Measurements from ENCODE around the gene KIF21A.
"Not testable (repeated sequence)": the region's sequence is repeated elsewhere in the genome, so short reads cannot be mapped to it uniquely, and the experiment has no call there.

The KIF21A gene, protein sequence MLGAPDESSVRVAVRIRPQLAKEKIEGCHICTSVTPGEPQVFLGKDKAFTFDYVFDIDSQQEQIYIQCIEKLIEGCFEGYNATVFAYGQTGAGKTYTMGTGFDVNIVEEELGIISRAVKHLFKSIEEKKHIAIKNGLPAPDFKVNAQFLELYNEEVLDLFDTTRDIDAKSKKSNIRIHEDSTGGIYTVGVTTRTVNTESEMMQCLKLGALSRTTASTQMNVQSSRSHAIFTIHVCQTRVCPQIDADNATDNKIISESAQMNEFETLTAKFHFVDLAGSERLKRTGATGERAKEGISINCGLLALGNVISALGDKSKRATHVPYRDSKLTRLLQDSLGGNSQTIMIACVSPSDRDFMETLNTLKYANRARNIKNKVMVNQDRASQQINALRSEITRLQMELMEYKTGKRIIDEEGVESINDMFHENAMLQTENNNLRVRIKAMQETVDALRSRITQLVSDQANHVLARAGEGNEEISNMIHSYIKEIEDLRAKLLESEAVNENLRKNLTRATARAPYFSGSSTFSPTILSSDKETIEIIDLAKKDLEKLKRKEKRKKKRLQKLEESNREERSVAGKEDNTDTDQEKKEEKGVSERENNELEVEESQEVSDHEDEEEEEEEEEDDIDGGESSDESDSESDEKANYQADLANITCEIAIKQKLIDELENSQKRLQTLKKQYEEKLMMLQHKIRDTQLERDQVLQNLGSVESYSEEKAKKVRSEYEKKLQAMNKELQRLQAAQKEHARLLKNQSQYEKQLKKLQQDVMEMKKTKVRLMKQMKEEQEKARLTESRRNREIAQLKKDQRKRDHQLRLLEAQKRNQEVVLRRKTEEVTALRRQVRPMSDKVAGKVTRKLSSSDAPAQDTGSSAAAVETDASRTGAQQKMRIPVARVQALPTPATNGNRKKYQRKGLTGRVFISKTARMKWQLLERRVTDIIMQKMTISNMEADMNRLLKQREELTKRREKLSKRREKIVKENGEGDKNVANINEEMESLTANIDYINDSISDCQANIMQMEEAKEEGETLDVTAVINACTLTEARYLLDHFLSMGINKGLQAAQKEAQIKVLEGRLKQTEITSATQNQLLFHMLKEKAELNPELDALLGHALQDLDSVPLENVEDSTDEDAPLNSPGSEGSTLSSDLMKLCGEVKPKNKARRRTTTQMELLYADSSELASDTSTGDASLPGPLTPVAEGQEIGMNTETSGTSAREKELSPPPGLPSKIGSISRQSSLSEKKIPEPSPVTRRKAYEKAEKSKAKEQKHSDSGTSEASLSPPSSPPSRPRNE (N-terminal part only)

DNA sequence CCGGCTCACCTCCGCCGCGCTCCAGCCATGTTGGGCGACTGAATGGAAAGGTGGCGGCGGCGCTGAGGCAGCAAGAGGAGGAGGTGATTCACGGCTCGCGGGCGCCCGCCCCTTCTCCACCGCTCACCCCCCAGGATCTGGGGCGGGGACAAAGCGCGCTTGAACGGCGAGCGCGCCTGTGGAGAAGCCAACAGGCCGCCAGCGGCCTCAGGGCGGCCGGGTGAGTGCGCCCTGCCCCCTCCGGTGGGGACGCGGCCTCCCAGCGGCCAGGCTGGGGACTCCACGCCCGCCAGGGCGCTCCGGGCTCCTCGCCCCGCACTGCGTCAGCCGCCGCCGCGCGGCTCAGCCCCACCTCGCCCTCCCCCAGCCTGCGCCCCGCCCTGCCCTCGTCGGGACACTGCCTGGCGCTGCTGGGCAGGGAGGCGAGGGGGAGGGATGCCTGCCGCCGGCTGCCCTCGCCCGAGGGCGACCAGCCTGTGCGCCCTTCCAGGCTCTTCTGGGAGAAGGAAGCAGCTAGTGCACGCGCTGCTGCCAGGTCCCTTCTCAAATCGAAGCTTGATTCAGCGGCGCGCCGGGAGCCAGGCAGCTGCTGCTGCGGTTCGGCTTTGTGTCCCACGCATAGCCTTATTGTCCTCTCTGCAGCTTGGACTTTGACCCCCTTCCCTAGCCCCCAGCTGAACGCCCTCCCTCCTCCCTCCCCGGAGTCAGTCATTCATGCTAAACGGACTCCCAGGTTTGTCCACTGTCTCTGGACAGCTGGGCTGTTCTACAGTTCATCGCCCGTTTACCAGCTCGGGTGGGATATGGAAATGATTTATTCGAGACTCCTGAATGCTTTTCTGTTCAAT is at the start of gene KIF21A:
TSS of gene KIF21A (minus strand) at position 40 of the 848 bp plus-strand sequence. CDS start 150 bp downstream, outside the sequence.
- DNase-seq: peak; percentile 93

GRCh38 chr12:39490500-39491282 is 47.8 kb upstream of the KIF21A start:
- DNase-seq: no peak

DNA sequence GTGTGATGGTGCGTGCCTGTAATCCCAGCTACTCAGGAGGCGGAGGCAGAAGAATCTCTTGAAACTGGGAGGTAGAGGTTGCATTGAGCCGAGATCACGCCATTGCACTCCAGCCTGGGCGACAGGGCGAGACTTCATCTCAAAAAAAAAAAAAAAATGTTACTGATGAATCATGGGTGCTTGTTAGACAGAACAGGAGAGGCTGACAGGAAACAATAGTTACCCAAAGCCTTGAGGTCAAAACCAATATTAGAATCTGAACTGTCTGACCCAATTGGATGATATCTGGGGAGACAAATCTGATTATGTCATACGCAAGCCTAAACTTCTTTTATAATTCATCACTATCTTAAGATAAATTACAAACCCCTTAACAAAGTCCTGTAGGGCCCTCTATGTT is 40.7 kb upstream of the KIF21A start:
- no peak for DNase-seq

DNA sequence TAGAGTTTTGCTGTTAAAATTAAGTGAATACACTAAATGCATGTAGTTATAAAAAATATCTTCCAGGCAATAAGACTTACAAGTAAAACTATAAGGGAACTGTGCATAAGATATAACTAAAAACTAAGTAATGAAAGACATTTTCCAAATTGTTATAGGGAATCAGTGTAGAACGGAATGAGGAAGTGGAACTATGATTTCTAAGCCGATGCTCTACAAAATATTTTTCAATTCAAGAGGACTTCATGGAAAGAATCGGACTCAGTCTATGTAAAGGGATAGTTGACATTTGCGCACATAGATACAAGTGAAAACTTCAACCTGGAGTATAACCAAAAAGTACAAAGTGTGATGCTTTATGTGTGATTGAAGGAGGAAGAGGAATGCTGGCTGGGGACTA is 40.1 kb upstream of the KIF21A start:
- no peak for DNase-seq

GRCh38 chr12:39476894-39477293 is 34.0 kb upstream of the KIF21A start:
- no peak for DNase-seq

- no peak for DNase-seq
Measured at GRCh38 chr12:39476121-39476520, 33.2 kb upstream of the KIF21A start.

DNA sequence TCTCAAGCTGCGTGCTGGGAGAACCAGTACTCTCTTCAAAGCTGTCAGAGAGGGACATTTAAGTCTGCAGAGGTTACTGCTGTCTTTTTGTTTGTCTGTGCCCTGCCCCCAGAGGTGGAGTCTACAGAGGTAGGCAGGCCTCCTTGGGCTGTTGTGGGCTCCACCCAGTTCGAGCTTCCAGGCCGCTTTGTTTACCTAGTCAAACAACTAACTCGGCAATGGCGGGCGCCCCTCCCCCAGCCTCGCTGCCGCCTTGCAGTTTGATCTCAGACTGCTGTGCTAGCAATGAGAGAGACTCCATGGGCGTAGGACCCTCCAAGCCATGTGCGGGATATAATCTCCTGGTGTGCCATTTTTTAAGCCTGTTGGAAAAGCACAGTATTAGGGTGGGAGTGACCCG is 32.2 kb upstream of the KIF21A start:
- not testable (repeated sequence) for DNase-seq

- no peak for DNase-seq
Measured at GRCh38 chr12:39467432-39467870, 24.5 kb upstream of the KIF21A start.

DNA sequence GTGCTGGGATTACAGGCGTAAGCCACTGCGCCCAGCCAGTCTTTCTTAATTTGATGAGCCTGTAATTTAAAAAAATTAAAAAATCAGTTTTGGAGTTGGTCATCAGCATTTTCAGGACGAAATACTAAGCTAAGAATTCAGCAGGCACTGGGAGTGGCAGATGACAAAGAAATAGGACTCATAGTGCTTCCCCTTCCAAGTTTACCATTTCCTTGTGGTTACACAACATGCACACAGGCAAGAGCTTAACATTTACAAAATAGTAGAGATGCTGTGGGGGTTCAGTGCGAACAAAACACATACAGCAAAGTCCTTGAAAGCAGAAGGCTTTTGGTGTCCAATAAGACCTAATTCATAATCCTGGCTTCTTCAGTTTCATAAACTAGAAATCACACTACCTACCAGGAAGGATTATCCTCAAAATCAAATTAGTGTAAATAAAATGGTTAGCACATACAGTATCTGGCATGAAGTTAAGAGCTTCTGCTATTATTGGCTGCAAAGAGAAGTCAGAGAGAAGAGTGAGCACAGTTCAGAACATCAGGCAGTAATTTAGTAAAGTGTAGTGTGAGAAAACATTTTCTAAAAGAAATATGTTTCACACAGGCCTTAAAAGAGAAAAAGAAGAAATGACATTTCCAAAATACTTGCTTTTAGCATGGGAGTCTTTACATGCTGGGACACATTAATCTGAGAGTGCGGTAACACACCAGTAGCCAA is 22.2 kb upstream of the KIF21A start:
- no peak for DNase-seq

- DNase-seq: no peak
Measured at GRCh38 chr12:39461059-39461458, 18.1 kb upstream of the KIF21A start.

DNA sequence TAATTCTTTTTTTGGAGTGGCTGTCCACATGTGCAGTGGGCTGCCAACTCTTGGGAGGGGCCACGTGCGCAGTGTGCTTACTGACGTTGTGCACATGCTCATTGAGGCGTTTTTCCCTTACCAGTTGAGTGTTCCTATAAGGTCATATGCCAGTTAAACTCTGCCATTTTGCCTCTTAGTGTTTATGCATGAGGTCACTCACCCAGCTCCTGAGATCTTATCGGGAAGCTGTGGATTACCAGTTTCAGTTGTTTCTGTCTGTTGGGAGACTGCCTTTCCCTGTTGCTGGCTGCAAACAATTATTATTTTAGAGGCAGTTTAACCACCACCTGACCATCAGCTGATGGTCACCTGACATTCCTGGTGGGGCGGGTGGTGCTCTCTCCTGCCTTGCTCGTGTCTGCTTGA is 16.1 kb upstream of the KIF21A start:
- DNase-seq: no peak

- no peak for DNase-seq
Measured at GRCh38 chr12:39451977-39452376, 9.1 kb upstream of the KIF21A start.

GRCh38 chr12:39448038-39448437 is 5.1 kb upstream of the KIF21A start:
- DNase-seq: no peak

GRCh38 chr12:39443929-39444209 is 949 bp upstream of the KIF21A start:
- DNase-seq: no peak

DNA sequence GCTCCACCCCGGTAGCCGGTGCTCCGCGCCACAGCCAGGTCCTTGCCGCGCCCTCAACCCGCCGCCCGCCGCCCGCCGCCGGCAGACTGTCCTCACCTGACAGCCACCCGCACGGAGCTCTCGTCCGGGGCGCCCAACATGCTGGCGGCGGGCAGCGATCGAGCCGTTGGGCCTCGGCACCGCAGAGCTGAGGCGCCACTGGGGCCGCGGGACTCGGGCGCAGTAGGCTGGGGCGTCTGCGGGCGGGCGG is 164 bp downstream of the KIF21A start:
- DNase-seq: no peak

GRCh38 chr12:39441963-39442830 is 723 bp downstream of the KIF21A start:
- peak; percentile 11 for DNase-seq

GRCh38 chr12:39441189-39441962 is 1.5 kb downstream of the KIF21A start:
- DNase-seq: no peak

DNA sequence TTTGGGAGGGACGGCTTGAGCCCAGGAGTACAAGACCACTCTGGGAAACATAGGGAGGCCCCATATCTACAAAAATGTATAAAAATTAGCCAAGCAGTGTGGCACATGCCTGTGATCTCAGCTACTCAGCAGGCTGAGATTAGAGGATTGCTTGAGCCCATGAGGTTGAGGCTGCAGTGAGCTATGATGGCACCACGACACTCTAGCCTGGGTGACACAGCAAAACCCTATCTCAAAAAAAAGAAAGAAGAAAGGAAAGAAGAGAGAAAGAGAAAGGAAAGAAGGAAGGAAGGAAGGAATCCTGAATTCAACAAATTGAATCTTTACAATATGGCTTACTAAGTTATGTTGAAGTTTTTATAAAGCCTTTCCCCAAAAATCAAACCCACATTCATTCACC is 2.1 kb downstream of the KIF21A start:
- no peak for DNase-seq

GRCh38 chr12:39440101-39440500 is 2.8 kb downstream of the KIF21A start:
- DNase-seq: no peak

All from DMS153 (cell line).